Measurements from ENCODE around the gene SPNS3. TPM values are rescaled to one million over a fixed set of nuclear protein-coding genes. Genes with fewer than 3 reads are reported as not detected.

Gene SPNS3
- total RNA-seq, 4 donors from 2014 or later: 1.7 TPM; not detected in 3

- TF ChIP-seq, protein P1, sequence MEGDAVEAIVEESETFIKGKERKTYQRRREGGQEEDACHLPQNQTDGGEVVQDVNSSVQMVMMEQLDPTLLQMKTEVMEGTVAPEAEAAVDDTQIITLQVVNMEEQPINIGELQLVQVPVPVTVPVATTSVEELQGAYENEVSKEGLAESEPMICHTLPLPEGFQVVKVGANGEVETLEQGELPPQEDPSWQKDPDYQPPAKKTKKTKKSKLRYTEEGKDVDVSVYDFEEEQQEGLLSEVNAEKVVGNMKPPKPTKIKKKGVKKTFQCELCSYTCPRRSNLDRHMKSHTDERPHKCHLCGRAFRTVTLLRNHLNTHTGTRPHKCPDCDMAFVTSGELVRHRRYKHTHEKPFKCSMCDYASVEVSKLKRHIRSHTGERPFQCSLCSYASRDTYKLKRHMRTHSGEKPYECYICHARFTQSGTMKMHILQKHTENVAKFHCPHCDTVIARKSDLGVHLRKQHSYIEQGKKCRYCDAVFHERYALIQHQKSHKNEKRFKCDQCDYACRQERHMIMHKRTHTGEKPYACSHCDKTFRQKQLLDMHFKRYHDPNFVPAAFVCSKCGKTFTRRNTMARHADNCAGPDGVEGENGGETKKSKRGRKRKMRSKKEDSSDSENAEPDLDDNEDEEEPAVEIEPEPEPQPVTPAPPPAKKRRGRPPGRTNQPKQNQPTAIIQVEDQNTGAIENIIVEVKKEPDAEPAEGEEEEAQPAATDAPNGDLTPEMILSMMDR (IDR thresholded peaks at IDR 0.05; ENCODE audit: low read depth): no peak
Measured at GRCh38 chr17:4492721-4493561, 59.2 kb downstream of the SPNS3 start.

GRCh38 chr17:4497101-4497824 is 63.5 kb downstream of the SPNS3 start:
- TF ChIP-seq, protein P1 (IDR thresholded peaks at IDR 0.05; ENCODE audit: low read depth): no peak

GRCh38 chr17:4498461-4499397 is 65.0 kb downstream of the SPNS3 start, which contains the start of gene SPNS2:
Gene SPNS2, plus strand, starts transcription at chr17:4498881. Its CDS starts 167 bp downstream, at chr17:4499048.
- TF ChIP-seq, protein P1 (IDR thresholded peaks at IDR 0.05; ENCODE audit: low read depth): no peak

DNA sequence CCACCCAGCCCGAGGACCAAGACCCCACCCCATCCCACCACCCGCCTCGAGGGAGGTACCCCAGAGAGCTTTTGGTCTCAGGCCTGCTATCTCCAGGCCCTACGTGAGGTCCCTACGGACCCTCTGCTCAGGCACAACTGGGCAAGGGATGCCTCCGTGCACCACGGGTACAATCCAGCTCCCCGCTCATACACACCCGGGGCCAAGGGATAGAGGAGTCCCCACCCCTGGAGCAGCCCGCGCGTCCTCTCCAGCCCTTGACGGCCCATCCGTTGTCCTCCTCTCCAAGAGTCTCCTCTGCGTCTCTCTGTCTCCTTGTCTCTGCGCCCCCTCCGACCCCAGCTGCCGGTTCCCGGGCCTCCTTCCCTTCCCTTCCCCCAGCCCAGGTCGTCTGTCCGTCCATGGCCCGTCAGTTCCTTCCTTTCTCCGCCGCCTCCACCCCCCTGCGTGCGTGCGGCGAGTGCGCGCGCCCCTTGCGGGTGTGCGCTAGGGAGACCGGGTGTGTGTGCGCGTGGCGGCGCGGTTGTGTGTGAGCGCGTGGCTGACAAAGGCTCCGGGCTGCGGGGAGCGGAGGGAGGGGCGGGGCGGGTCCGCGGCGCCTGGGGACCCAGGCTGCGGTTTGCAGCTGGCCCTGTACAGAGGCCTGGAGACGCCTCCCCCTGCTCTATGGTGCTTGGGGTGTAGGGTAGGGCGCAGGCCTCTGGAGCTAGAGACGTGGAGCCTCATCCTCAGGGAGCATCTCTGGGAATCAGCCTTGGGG is 65.9 kb downstream of the SPNS3 start:
- TF ChIP-seq, protein P1 (IDR thresholded peaks at IDR 0.05; ENCODE audit: low read depth): no peak

DNA sequence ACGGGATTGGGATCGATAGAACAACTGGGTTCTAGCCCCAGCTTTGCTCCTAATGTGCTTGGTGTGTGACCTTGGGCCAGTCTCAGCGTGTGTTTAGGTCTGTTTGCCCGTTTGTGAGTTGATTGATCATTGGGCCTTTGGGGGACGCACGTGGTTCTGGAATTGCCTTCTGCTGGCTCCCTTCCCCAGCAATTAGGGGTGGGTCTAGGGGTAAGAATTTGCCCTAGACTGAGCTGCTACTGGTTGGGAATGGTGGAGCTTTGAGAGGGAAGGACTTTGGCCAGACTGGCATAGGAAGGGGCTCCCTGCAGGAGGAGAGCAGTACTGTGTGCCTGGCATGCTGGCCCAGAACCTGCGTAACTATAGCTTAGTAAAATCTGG is 66.4 kb downstream of the SPNS3 start:
- TF ChIP-seq, protein P1 (IDR thresholded peaks at IDR 0.05; ENCODE audit: low read depth): no peak

GRCh38 chr17:4501295-4501949 is 67.7 kb downstream of the SPNS3 start:
- TF ChIP-seq, protein P1 (IDR thresholded peaks at IDR 0.05; ENCODE audit: low read depth): no peak
